AG04449 (cell line): ENCODE results near the gene GOLGA6L10.
"Not testable (repeated sequence)": the region's sequence is repeated elsewhere in the genome, so short reads cannot be mapped to it uniquely, and the experiment has no call there.

Experiments used
- CTCF ChIA-PET: fragments of 350-600 bp; formaldehyde crosslinking; extraction: SDS; loops from one replicate; lab custom pipeline; 2021; ENCODE audit warnings: antibody characterized with exemption; lab: Yijun Ruan, JAX
- POLR2A ChIA-PET: fragments of 400-600, 350-600 bp; formaldehyde crosslinking; extraction: SDS; loops from one replicate; lab custom pipeline; 2020; ENCODE audit warnings: antibody characterized with exemption, inconsistent platforms; lab: Yijun Ruan, JAX
- DNase-seq: peaks from one replicate; pipeline ENCODE4 v3.0.0-alpha.2; 2010; ENCODE audit warnings: low read depth, low spot score
- H3K4me3 ChIP-seq: 2 replicates; pipeline ENCODE4 v1.5.1; 2011; ENCODE audit warnings: low read depth, mild to moderate bottlenecking, control low read depth, low read length
- TF ChIP-seq, protein P1 (sequence below): IDR thresholded peaks from one replicate; pipeline ENCODE4 v1.5.1; 2011; ENCODE audit warnings: mild to moderate bottlenecking, moderate library complexity, low read length, control low read depth, inconsistent platforms; ENCODE audit not compliant: insufficient read depth; ENCODE audit errors: missing control alignments

GOLGA6L10 gene

DNA sequence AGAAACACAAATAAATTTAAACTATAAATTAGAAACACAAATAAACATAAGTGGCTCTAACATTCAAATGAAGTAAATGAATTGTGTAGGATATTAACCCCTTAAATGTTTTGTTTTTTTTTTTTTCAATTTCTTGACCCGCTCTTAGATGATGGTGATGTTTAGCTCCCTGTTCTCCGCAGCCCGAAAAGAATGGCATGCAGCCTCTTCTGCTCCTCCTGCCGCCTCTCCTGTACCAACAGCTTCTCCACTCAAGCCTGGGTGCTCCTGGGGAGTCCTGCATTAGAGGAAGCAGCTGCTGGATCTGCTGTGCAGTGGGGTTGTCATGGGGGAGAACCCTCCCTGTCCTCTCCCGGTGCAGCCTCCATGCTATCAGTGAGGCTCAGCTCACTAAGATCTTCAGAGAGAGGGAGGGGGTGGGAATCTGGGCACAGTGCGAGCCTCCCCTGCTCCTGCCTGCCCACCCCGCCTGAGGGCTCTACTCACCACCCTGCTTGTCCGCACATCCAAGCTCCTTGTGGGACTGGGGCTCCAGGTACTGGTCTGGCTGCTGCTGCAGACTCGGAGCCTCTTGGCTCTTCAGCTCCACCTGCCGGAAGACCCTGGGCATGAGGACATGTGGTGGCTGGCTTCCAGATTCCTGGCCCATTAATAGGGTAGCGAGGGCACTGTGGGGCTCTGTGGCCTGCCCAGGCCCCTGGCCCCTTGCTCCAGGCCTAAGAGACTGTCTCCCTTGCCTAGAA, 6.5 kb downstream of the GOLGA6L10 start:
- TF ChIP-seq, protein P1, sequence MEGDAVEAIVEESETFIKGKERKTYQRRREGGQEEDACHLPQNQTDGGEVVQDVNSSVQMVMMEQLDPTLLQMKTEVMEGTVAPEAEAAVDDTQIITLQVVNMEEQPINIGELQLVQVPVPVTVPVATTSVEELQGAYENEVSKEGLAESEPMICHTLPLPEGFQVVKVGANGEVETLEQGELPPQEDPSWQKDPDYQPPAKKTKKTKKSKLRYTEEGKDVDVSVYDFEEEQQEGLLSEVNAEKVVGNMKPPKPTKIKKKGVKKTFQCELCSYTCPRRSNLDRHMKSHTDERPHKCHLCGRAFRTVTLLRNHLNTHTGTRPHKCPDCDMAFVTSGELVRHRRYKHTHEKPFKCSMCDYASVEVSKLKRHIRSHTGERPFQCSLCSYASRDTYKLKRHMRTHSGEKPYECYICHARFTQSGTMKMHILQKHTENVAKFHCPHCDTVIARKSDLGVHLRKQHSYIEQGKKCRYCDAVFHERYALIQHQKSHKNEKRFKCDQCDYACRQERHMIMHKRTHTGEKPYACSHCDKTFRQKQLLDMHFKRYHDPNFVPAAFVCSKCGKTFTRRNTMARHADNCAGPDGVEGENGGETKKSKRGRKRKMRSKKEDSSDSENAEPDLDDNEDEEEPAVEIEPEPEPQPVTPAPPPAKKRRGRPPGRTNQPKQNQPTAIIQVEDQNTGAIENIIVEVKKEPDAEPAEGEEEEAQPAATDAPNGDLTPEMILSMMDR = peak; percentile 10
- CTCF ChIA-PET, DNase-seq, H3K4me3 ChIP-seq, POLR2A ChIA-PET: not testable (repeated sequence)

- CTCF ChIA-PET, DNase-seq, H3K4me3 ChIP-seq, POLR2A ChIA-PET: not testable (repeated sequence)
Measured at GRCh38 chr15:82338573-82338972, 10.7 kb downstream of the GOLGA6L10 start.

GRCh38 chr15:82338053-82338452, 11.2 kb downstream of the GOLGA6L10 start:
- POLR2A ChIA-PET, H3K4me3 ChIP-seq, CTCF ChIA-PET, DNase-seq: not testable (repeated sequence)

DNA sequence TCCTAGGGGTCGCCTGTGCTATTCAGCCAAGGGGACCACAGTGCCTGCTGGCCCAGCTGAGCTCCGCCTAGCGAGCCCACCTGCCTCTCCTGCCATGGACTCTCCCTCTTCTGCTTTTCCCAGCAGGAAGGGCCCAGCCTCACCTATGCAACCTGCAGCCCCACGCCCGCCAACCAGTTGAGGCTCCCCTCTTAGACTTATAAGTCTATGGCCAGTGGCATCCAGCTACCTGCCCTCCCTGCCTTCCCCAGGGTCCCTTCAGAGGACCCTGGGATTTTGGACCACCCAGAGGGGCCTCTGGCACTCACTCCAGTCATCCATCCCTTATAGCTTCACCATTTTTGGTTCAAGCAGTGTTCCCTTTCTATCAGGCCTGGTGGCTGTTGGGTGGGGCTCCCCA, 12.2 kb downstream of the GOLGA6L10 start:
- H3K4me3 ChIP-seq, CTCF ChIA-PET, POLR2A ChIA-PET, DNase-seq: not testable (repeated sequence)

GRCh38 chr15:82336180-82336647, 13.1 kb downstream of the GOLGA6L10 start:
- POLR2A ChIA-PET, CTCF ChIA-PET, DNase-seq, H3K4me3 ChIP-seq: not testable (repeated sequence)

GRCh38 chr15:82335006-82335405, 14.3 kb downstream of the GOLGA6L10 start:
- POLR2A ChIA-PET, DNase-seq, CTCF ChIA-PET, H3K4me3 ChIP-seq: not testable (repeated sequence)

DNA sequence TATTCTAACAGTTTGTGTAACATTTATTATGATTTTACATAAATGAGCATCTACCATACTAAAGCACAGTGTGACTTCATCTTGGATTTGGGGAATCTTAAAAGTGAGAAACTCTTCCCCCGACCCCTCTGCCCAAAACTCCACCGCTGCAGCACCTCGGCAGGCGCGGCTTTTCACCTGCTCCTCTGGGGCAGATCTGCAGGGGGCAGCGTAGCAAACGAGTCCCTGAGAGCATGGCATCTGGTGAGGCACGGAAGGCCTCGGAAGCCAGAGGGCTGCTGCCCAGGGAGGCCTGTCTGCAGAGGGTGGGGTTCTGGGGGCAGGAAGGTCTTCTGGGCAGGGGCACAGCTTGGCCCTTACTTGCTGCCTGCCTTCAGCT, 14.7 kb downstream of the GOLGA6L10 start:
- H3K4me3 ChIP-seq, CTCF ChIA-PET, DNase-seq, POLR2A ChIA-PET: not testable (repeated sequence)

GRCh38 chr15:82333603-82334553, 15.4 kb downstream of the GOLGA6L10 start:
- CTCF ChIA-PET = not testable (repeated sequence)

GRCh38 chr15:82332711-82333602, 16.3 kb downstream of the GOLGA6L10 start:
- POLR2A ChIA-PET, H3K4me3 ChIP-seq, DNase-seq, CTCF ChIA-PET: not testable (repeated sequence)

More at GRCh38 chr15:82333603-82334553, 15.4 kb downstream of the GOLGA6L10 start:
- H3K4me3 ChIP-seq, POLR2A ChIA-PET, DNase-seq: not testable (repeated sequence)

DNA sequence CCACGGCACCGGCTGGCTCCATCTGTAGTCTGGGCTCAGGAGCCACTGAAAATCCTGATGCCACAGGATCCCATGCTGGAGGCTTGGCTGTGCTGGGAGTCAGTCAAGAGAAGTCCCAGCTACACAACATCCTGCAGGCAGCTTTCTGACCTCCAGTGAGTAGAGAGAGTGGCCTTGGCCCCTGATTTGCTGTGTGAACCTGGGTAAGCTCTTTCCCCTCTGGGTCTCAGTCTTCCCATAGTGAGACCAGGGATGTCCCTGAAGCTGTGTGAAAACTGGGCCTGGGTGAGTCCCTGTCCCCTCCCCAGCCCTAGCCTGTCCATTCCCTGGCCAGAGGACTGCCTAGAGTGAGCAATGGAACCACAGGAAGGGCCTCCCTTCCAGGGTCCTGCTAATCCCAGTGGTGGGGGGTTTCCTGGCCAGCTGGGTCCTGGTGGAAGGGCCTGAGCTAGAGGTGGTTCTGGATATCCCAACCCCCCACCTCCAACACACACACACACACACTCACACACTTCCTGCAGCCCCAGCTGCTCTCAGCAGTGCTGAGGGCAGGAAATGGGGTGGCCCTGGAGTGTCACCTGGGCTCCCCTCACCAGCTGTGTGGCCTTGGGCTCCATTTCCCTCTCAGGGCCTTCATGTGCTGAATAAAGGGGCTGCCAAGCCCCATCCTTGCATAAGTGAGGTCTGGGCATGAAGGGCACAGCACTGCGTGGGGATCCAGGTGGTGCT, 17.5 kb downstream of the GOLGA6L10 start:
- DNase-seq, POLR2A ChIA-PET, H3K4me3 ChIP-seq, CTCF ChIA-PET: not testable (repeated sequence)

GRCh38 chr15:82330921-82331320, 18.4 kb downstream of the GOLGA6L10 start:
- POLR2A ChIA-PET = not testable (repeated sequence)

DNA sequence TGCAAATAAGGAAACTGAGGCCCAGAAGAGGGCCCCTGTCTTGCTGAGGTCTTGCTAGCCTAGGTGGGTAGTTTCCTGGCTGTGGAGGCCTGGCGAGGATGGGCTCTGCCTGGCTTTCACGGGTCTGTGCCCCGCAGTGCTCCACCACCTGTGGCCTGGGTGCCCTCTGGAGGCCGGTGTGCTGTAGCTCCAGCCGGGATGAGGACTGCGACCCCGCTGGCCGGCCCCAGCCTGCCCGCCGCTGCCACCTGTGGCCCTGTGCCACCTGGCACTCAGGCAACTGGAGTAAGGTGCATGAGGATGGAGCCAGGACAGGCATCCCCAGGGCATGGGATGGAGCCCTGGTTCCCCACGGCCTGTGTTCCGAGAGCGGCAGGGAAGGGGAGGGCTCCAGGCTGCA, 20.2 kb downstream of the GOLGA6L10 start:
- CTCF ChIA-PET, H3K4me3 ChIP-seq, POLR2A ChIA-PET, DNase-seq: not testable (repeated sequence)

More at GRCh38 chr15:82330921-82331320, 18.4 kb downstream of the GOLGA6L10 start:
- DNase-seq, H3K4me3 ChIP-seq, CTCF ChIA-PET: not testable (repeated sequence)

GRCh38 chr15:82327372-82327771, 21.9 kb downstream of the GOLGA6L10 start:
- CTCF ChIA-PET, POLR2A ChIA-PET, H3K4me3 ChIP-seq, DNase-seq: not testable (repeated sequence)

GRCh38 chr15:82326896-82327295, 22.4 kb downstream of the GOLGA6L10 start:
- CTCF ChIA-PET, DNase-seq, H3K4me3 ChIP-seq, POLR2A ChIA-PET: not testable (repeated sequence)
